HepG2 (cell line): Measurements from ENCODE around the gene RARA. TPM values are rescaled to one million over a fixed set of nuclear protein-coding genes. Genes with fewer than 3 reads are reported as not detected.

ENCODE experiments used
- AKNA ChIP-seq: sonication (generic); formaldehyde crosslinking; IDR thresholded peaks from 2 replicates; pipeline ENCODE4 v1.4.0; 2020; ENCODE audit warnings: missing genetic modification reagents, borderline replicate concordance
- ARHGAP35 ChIP-seq: sonication (generic); formaldehyde crosslinking; IDR thresholded peaks from 2 replicates; pipeline ENCODE4 v1.9.0; 2022; ENCODE audit warnings: mild to moderate bottlenecking, inconsistent platforms, moderate library complexity, missing genetic modification reagents, borderline replicate concordance
- BRCA1 ChIP-seq: sonication (generic); formaldehyde crosslinking; IDR thresholded peaks from 2 replicates; pipeline ENCODE4 v1.4.0; 2020; ENCODE audit warnings: missing genetic modification reagents
- GRHL1 ChIP-seq: sonication (generic); formaldehyde crosslinking; conservative IDR thresholded peaks from 2 replicates; pipeline ENCODE4 v1.8.0; 2022; ENCODE audit warnings: missing genetic modification reagents
- KDM5A ChIP-seq: fragments of 200-600 bp; sonication (generic); IDR thresholded peaks from 2 replicates; pipeline ENCODE4 v1.7.0; 2018; ENCODE audit warnings: antibody characterized with exemption, mild to moderate bottlenecking, low read length, borderline replicate concordance
- LRRFIP1 ChIP-seq: sonication (generic); formaldehyde crosslinking; conservative IDR thresholded peaks from 2 replicates; pipeline ENCODE4 v1.4.0; 2020; ENCODE audit warnings: missing genetic modification reagents
- MIER2 ChIP-seq: IDR thresholded peaks from 2 replicates; pipeline ENCODE4 v1.6.1; 2016; ENCODE audit warnings: missing biosample characterization, missing genetic modification reagents
- MTF1 ChIP-seq: sonication (generic); formaldehyde crosslinking; IDR thresholded peaks from 2 replicates; pipeline ENCODE4 v1.5.0; 2020; ENCODE audit warnings: missing genetic modification reagents
- POGK ChIP-seq: sonication (generic); formaldehyde crosslinking; conservative IDR thresholded peaks from 2 replicates; pipeline ENCODE4 v1.8.0; 2022; ENCODE audit warnings: mild to moderate bottlenecking, moderate library complexity, missing genetic modification reagents
- RORA ChIP-seq: sonication (generic); formaldehyde crosslinking; IDR thresholded peaks from 2 replicates; pipeline ENCODE4 v1.5.0; 2020; ENCODE audit warnings: mild to moderate bottlenecking, missing genetic modification reagents, moderate library complexity
- SNAPC2 ChIP-seq: sonication (generic); formaldehyde crosslinking; IDR thresholded peaks from 2 replicates; pipeline ENCODE4 v1.8.1; 2022; ENCODE audit warnings: mild to moderate bottlenecking, missing genetic modification reagents
- TFDP1 ChIP-seq: IDR thresholded peaks from 2 replicates; pipeline ENCODE4 v1.6.1; 2016; ENCODE audit warnings: missing compliant biosample characterization, missing genetic modification reagents, borderline replicate concordance
- ZNF12 ChIP-seq: sonication (generic); formaldehyde crosslinking; IDR thresholded peaks from 2 replicates; pipeline ENCODE4 v1.5.0; 2020; ENCODE audit warnings: missing genetic modification reagents
- ZNF24 ChIP-seq: fragments of 450-650 bp; IDR thresholded peaks from 2 replicates; pipeline ENCODE4 v1.6.1; 2017; ENCODE audit warnings: antibody characterized with exemption, mild to moderate bottlenecking
- ZNF552 ChIP-seq: sonication (generic); formaldehyde crosslinking; IDR thresholded peaks from 2 replicates; pipeline ENCODE4 v1.9.0; 2022; ENCODE audit warnings: missing genetic modification reagents, mild to moderate bottlenecking, borderline replicate concordance
- ZNF598 ChIP-seq: sonication (generic); formaldehyde crosslinking; IDR thresholded peaks from 2 replicates; pipeline ENCODE4 v1.5.1; 2020; ENCODE audit warnings: mild to moderate bottlenecking, missing genetic modification reagents, borderline replicate concordance
- polyA plus RNA-seq, 8 experiments: library from polyadenylated mRNA; depleted of rRNA in 3 of 8; stranded (reverse) in 7 of 8; unstranded in 1 of 8; fragments of >200 nt; fragmentation: Illumina TruSeq in 4 of 8; extraction: Trizol in 4 of 8; gene quantifications; 2 replicates each; pipeline versions ENCODE4 v1.2.1 to v1.2.3, GENCODE V29; 2011 to 2016; ENCODE audit warnings: low read depth in 4 of 8, missing spikeins in 1 of 8, mixed read lengths in 1 of 8; ENCODE audit not compliant: insufficient read depth in 1 of 8
- total RNA-seq, 5 experiments: library from RNA; depleted of rRNA; stranded (reverse); fragments of >200 nt; fragmentation: Illumina TruSeq; extraction: Trizol; gene quantifications; 2 replicates each; pipeline ENCODE4 v1.2.3, GENCODE V29; 2016; ENCODE audit warnings: low read depth in 1 of 5

The RARA gene
- total and polyA plus RNA-seq, 2 of the 13 experiments (the other 11 are each of a cell fraction or from before 2014, with no cell fraction given), result 6.4 to 8.6 TPM

- TF ChIP-seq POGK (CRISPR knock-in tag) (0 out of 2 replicates have a peak, but pooled peaks have one; percentile 2), ZNF552 (CRISPR knock-in tag) (no peak), TFDP1 (CRISPR knock-in tag) (peak; percentile 65), ZNF12 (CRISPR knock-in tag) (no peak), BRCA1 (CRISPR knock-in tag) (no peak), SNAPC2 (CRISPR knock-in tag) (no peak), AKNA (CRISPR knock-in tag) (no peak), KDM5A (peak; percentile 26; the same call in 1 of the 2 replicates), ZNF598 (CRISPR knock-in tag) (no peak), ARHGAP35 (CRISPR knock-in tag) (0 out of 2 replicates have a peak, but pooled peaks have one; percentile 11), LRRFIP1 (CRISPR knock-in tag) (no peak), ZNF24 (no peak), MIER2 (CRISPR knock-in tag) (no peak), MTF1 (no peak), RORA (CRISPR knock-in tag) (no peak), GRHL1 (CRISPR knock-in tag) (no peak)
Measured at GRCh38 chr17:40341808-40342503, 33.0 kb downstream of the RARA start (continued).
